ENCODE results near the gene NEU2.

Gene NEU2

DNA sequence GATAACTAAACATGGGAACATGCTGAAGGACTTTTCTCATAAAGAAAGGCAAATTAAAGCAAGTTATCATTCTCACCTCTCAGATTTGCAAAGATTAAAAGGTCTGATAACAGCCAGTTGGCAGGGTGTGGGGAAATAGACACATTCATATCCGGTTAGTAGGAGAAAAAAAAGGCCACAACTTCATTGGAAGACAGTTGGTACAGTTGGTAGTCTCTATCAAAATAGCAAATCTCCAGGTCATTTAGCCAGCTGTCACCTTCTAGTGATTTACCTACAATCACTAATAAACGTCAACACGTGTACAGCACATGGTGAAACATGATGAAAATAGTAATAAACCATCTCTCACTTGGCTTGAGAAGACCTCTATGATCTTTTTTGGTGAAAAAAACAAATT, 44.3 kb downstream of the NEU2 start:
- TF ChIP-seq, protein P1, sequence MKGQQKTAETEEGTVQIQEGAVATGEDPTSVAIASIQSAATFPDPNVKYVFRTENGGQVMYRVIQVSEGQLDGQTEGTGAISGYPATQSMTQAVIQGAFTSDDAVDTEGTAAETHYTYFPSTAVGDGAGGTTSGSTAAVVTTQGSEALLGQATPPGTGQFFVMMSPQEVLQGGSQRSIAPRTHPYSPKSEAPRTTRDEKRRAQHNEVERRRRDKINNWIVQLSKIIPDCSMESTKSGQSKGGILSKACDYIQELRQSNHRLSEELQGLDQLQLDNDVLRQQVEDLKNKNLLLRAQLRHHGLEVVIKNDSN (IDR thresholded peaks at IDR 0.05), result no peak
- TF ChIP-seq CREB1 (IDR thresholded peaks at IDR 0.05; ENCODE audit: low read depth) (no peak), RAD21 (IDR thresholded peaks at IDR 0.05; ENCODE audit: low read depth) (no peak), NFIC (IDR thresholded peaks at IDR 0.05) (no peak), EGR1 (IDR thresholded peaks at IDR 0.05) (no peak), TAF1 (IDR thresholded peaks at IDR 0.05; ENCODE audit: low read depth) (no peak), TEAD4 (IDR thresholded peaks at IDR 0.05) (no peak), FOXM1 (IDR thresholded peaks at IDR 0.05; ENCODE audit: borderline replicate concordance, low read depth) (no peak), EP300 (IDR thresholded peaks at IDR 0.05; ENCODE audit: borderline replicate concordance) (no peak), TCF12 (IDR thresholded peaks at IDR 0.05; ENCODE audit: low read depth) (no peak), ZBTB7A (IDR thresholded peaks at IDR 0.05; ENCODE audit: low read depth) (no peak), YY1 (IDR thresholded peaks at IDR 0.05; ENCODE audit: low read depth) (no peak), CEBPB (IDR thresholded peaks at IDR 0.05) (no peak)
- TF ChIP-seq, protein P2, sequence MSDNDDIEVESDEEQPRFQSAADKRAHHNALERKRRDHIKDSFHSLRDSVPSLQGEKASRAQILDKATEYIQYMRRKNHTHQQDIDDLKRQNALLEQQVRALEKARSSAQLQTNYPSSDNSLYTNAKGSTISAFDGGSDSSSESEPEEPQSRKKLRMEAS (IDR thresholded peaks at IDR 0.05), result no peak
- TF ChIP-seq, protein P3, sequence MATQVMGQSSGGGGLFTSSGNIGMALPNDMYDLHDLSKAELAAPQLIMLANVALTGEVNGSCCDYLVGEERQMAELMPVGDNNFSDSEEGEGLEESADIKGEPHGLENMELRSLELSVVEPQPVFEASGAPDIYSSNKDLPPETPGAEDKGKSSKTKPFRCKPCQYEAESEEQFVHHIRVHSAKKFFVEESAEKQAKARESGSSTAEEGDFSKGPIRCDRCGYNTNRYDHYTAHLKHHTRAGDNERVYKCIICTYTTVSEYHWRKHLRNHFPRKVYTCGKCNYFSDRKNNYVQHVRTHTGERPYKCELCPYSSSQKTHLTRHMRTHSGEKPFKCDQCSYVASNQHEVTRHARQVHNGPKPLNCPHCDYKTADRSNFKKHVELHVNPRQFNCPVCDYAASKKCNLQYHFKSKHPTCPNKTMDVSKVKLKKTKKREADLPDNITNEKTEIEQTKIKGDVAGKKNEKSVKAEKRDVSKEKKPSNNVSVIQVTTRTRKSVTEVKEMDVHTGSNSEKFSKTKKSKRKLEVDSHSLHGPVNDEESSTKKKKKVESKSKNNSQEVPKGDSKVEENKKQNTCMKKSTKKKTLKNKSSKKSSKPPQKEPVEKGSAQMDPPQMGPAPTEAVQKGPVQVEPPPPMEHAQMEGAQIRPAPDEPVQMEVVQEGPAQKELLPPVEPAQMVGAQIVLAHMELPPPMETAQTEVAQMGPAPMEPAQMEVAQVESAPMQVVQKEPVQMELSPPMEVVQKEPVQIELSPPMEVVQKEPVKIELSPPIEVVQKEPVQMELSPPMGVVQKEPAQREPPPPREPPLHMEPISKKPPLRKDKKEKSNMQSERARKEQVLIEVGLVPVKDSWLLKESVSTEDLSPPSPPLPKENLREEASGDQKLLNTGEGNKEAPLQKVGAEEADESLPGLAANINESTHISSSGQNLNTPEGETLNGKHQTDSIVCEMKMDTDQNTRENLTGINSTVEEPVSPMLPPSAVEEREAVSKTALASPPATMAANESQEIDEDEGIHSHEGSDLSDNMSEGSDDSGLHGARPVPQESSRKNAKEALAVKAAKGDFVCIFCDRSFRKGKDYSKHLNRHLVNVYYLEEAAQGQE (IDR thresholded peaks at IDR 0.05; ENCODE audit: low read depth), result no peak

DNA sequence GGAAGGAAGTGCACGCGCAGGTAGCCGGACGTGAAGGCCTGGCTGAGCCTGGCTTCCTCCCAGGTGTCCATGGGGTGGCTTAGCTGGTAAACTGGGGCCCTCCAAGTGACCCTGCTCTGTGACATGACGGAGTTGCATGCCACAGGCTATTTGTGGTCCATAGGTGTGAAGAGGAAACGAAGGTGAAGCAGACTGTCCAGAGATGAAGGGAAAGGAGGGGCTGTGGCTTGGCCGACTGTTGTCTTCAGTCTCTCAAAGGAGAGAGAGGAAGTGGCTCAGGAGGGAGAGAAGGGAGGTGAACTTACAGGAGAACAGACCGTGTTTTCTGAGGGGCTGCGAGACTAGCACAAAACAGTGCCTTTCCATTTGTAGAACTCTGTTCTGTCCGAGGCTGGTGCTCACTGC, 47.0 kb downstream of the NEU2 start:
- no peak for TF ChIP-seq RAD21 (IDR thresholded peaks at IDR 0.05; ENCODE audit: low read depth)
- TF ChIP-seq, protein P3 (IDR thresholded peaks at IDR 0.05; ENCODE audit: low read depth), result no peak
- no peak for TF ChIP-seq NFIC (IDR thresholded peaks at IDR 0.05)
- TF ChIP-seq, protein P2 (IDR thresholded peaks at IDR 0.05), result no peak
- TF ChIP-seq CEBPB (IDR thresholded peaks at IDR 0.05), result no peak
- TF ChIP-seq TEAD4 (IDR thresholded peaks at IDR 0.05), result no peak
- TF ChIP-seq YY1 (IDR thresholded peaks at IDR 0.05; ENCODE audit: low read depth), result no peak
- TF ChIP-seq EP300 (IDR thresholded peaks at IDR 0.05; ENCODE audit: borderline replicate concordance), result no peak
- no peak for TF ChIP-seq TAF1 (IDR thresholded peaks at IDR 0.05; ENCODE audit: low read depth)
- no peak for TF ChIP-seq EGR1 (IDR thresholded peaks at IDR 0.05)
- TF ChIP-seq, protein P1 (IDR thresholded peaks at IDR 0.05), result no peak
- TF ChIP-seq FOXM1 (IDR thresholded peaks at IDR 0.05; ENCODE audit: borderline replicate concordance, low read depth), result no peak
- TF ChIP-seq TCF12 (IDR thresholded peaks at IDR 0.05; ENCODE audit: low read depth), result no peak
- no peak for TF ChIP-seq CREB1 (IDR thresholded peaks at IDR 0.05; ENCODE audit: low read depth)
- TF ChIP-seq ZBTB7A (IDR thresholded peaks at IDR 0.05; ENCODE audit: low read depth), result no peak

DNA sequence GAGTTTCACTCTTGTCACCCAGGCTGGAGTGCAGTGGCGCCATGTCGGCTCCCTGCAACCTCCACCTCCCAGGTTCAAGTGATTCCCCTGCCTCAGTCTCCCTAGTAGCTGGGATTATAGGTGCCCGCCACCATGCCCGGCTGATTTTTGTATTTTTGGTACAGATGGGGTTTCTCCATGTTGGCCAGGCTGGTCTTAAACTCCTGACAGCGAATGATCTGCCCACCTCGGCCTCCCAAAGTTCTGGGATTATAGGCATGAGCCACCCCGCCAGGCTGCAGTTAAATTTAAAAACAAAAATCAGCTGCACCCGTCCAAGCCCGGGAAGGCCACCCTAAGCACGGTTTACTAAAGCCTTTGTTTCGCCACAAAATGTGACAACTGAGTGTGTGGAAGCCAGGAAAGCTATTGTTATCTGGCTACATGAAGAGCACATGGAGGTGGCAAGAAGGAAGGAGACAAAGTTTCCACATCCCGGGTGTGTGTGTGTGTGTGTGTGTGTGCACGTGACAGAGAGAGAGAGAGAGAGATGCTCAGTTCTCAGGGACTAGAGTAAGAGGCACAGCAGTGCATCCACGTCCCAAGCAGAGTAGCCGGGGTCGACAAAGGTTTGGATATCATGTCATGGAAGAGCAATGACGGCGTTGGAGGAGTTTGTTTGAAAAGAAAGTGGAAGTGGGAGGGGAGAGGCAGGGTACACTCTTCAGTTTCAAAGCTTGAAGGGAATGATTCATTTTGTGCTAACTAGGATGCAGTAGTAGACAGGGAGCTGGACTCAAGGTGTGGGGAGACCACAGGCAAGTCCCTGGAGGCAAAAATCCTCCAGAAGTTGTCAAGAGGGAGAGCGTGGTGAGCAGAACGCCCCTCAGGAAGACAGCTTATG, 47.7 kb downstream of the NEU2 start:
- TF ChIP-seq, protein P1 (IDR thresholded peaks at IDR 0.05), result no peak
- TF ChIP-seq TEAD4 (IDR thresholded peaks at IDR 0.05) (no peak), RAD21 (IDR thresholded peaks at IDR 0.05; ENCODE audit: low read depth) (no peak), CEBPB (IDR thresholded peaks at IDR 0.05) (no peak), EP300 (IDR thresholded peaks at IDR 0.05; ENCODE audit: borderline replicate concordance) (no peak)

DNA sequence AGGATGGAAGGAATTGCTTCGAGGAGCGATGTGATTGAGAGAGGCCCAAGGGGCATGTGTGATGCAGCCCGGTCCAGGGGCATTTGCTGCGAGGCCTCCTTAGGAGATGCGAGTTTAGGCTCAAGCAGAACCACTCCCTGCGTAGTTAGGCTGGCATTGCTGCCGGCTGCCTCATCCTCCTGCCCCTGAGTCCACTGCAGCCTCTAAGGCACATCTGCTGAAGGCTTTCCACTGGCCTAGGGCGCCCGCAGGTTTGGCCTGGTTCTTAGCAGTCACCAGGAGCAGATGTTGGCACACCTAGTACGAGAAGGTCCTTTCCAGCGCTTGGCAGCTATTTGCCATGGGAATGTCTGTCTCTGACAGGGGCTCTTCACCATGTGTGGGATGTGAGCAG, 48.4 kb downstream of the NEU2 start:
- TF ChIP-seq EP300 (IDR thresholded peaks at IDR 0.05; ENCODE audit: borderline replicate concordance) (no peak), CEBPB (IDR thresholded peaks at IDR 0.05) (no peak), NFIC (IDR thresholded peaks at IDR 0.05) (no peak), YY1 (IDR thresholded peaks at IDR 0.05; ENCODE audit: low read depth) (no peak), TCF12 (IDR thresholded peaks at IDR 0.05; ENCODE audit: low read depth) (no peak)
- TF ChIP-seq, protein P1 (IDR thresholded peaks at IDR 0.05), result no peak

DNA sequence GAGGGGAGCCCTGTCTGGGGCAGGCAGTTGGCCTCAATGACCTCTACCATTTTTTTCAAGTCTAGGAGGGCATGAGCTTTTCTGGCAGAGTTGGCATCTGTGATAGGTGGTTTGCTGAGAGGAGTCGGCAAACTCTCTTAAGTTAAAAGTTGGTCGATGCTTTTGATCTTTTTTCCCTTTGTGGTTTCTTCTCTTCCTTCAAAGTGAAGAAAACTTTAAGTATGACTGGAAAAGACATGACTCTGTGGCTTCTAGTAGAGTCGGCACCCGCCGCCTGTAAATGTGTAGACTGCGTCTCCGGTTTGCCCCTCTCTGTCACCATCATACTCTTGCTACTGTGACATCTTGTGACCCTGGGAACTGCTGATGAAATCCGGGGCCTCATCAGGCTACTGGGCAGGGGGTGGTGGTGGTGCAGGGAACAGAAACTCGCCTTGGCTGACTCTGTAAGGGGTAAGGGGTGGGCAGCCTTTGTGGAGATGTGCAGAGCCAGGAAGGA, 48.8 kb downstream of the NEU2 start:
- TF ChIP-seq YY1 (IDR thresholded peaks at IDR 0.05; ENCODE audit: low read depth) (no peak), ZBTB7A (IDR thresholded peaks at IDR 0.05; ENCODE audit: low read depth) (no peak), EGR1 (IDR thresholded peaks at IDR 0.05) (no peak), TAF1 (IDR thresholded peaks at IDR 0.05; ENCODE audit: low read depth) (no peak), FOXM1 (IDR thresholded peaks at IDR 0.05; ENCODE audit: borderline replicate concordance, low read depth) (no peak), CEBPB (IDR thresholded peaks at IDR 0.05) (no peak), TEAD4 (IDR thresholded peaks at IDR 0.05) (no peak), EP300 (IDR thresholded peaks at IDR 0.05; ENCODE audit: borderline replicate concordance) (no peak), NFIC (IDR thresholded peaks at IDR 0.05) (no peak), TCF12 (IDR thresholded peaks at IDR 0.05; ENCODE audit: low read depth) (no peak), RAD21 (IDR thresholded peaks at IDR 0.05; ENCODE audit: low read depth) (no peak), CREB1 (IDR thresholded peaks at IDR 0.05; ENCODE audit: low read depth) (no peak)
- TF ChIP-seq, protein P2 (IDR thresholded peaks at IDR 0.05), result no peak
- TF ChIP-seq, protein P1 (IDR thresholded peaks at IDR 0.05), result no peak
- TF ChIP-seq, protein P3 (IDR thresholded peaks at IDR 0.05; ENCODE audit: low read depth), result no peak
